OCI-LY1 (cell line): ENCODE measurements around the gene NEB.
"Not testable (repeated sequence)": the region's sequence is repeated elsewhere in the genome, so short reads cannot be mapped to it uniquely, and the experiment has no call there.

Source experiments
- H2AFZ ChIP-seq: fragments of 200-600 bp; sonication (generic), shearing (Covaris generic); 2 replicates; pipeline ENCODE4 v1.6.0; 2014; ENCODE audit warnings: antibody characterized with exemption, mild to moderate bottlenecking, low read length
- H3F3A ChIP-seq: fragments of 200-600 bp; sonication (generic), shearing (Covaris generic); 2 replicates; pipeline ENCODE4 v1.6.0; 2014; ENCODE audit warnings: mild to moderate bottlenecking, antibody characterized with exemption, low read length, moderate library complexity; ENCODE audit not compliant: insufficient read depth
- H3K27ac ChIP-seq: fragments of 200-600 bp; sonication (generic); 2 replicates; pipeline ENCODE4 v1.5.1; 2014; ENCODE audit warnings: low read length, mixed run types, mild to moderate bottlenecking, low read depth; ENCODE audit not compliant: poor library complexity, severe bottlenecking
- H3K27me3 ChIP-seq: fragments of 200-600 bp; sonication (generic); 2 replicates; pipeline ENCODE4 v1.6.0; 2014; ENCODE audit warnings: antibody characterized with exemption, mild to moderate bottlenecking, low read length, moderate library complexity; ENCODE audit not compliant: insufficient read depth
- H3K36me3 ChIP-seq: fragments of 200-600 bp; sonication (generic); 2 replicates; pipeline ENCODE4 v1.6.1; 2014; ENCODE audit warnings: mild to moderate bottlenecking, antibody characterized with exemption, low read length, moderate library complexity, mixed read lengths; ENCODE audit not compliant: insufficient read depth
- H3K4me1 ChIP-seq: fragments of 200-600 bp; sonication (generic); 2 replicates; pipeline ENCODE4 v1.5.1; 2014; ENCODE audit warnings: mild to moderate bottlenecking, low read length, moderate library complexity; ENCODE audit not compliant: insufficient read depth, severe bottlenecking
- H3K4me2 ChIP-seq: fragments of 200-600 bp; sonication (generic), shearing (Covaris generic); 2 replicates; pipeline ENCODE4 v1.6.1; 2014; ENCODE audit warnings: low read length
- H3K4me3 ChIP-seq: fragments of 200-600 bp; sonication (generic); 2 replicates; pipeline ENCODE4 v1.5.1; 2014; ENCODE audit warnings: low read length, low read depth, mild to moderate bottlenecking, mixed read lengths; ENCODE audit not compliant: poor library complexity, severe bottlenecking
- H3K79me2 ChIP-seq: fragments of 200-600 bp; shearing (Covaris generic); 2 replicates; pipeline ENCODE4 v1.6.1; 2016; ENCODE audit warnings: mixed run types, low read length, mixed read lengths; ENCODE audit not compliant: insufficient read depth
- H3K9ac ChIP-seq: fragments of 200-600 bp; sonication (generic), shearing (Covaris generic); 2 replicates; pipeline ENCODE4 v1.6.1; 2014; ENCODE audit warnings: mild to moderate bottlenecking, low read length, mixed read lengths
- H3K9me2 ChIP-seq: fragments of 200-600 bp; sonication (generic), shearing (Covaris generic); 2 replicates; pipeline ENCODE4 v1.6.1; 2014; ENCODE audit warnings: low read depth, mild to moderate bottlenecking, low read length, mixed read lengths
- H3K9me3 ChIP-seq: fragments of 200-600 bp; shearing (Covaris generic); 2 replicates; pipeline ENCODE4 v1.6.1; 2014; ENCODE audit warnings: low read length, mixed read lengths
- H4K20me1 ChIP-seq: fragments of 200-600 bp; sonication (generic), shearing (Covaris generic); 2 replicates; pipeline ENCODE4 v1.6.0; 2016; ENCODE audit warnings: mild to moderate bottlenecking, low read length; ENCODE audit not compliant: insufficient read depth
- EZH2 ChIP-seq: fragments of 200-600 bp; sonication (generic), shearing (Covaris generic); IDR thresholded peaks from 2 replicates; pipeline ENCODE4 v1.8.0; 2017; ENCODE audit warnings: borderline replicate concordance, mixed run types, mild to moderate bottlenecking, antibody characterized with exemption, low read length, moderate library complexity, mixed read lengths
- TF ChIP-seq, protein P1 (sequence below): fragments of 200-600 bp; sonication (generic), shearing (Covaris generic); IDR thresholded peaks from 2 replicates; pipeline ENCODE4 v1.5.1; 2017; ENCODE audit warnings: mild to moderate bottlenecking, antibody characterized with exemption, low read length, moderate library complexity, mixed read lengths

The NEB gene

DNA sequence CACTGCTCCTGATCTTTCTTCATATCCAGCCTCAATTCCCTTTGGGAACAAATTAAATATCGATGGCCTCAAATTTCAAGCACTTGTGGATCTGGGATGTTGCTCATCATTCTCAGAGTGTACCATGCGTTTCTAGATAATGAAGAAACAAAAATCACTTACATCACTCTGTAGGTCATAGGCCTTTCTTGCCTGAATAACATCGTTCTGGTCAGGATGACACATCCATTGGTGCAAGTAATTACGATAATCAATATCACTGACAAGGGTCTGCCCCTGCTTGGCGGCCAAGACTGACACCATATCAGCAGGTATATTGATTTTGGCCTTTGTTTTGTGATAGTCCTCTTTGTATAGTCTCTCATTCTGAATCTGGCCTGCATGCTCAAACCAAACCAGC lies 167.3 kb downstream of the NEB start:
- no peak overlapping the region for H3K4me2 ChIP-seq
- H3K27ac ChIP-seq: no peak overlapping the region
- H2AFZ ChIP-seq: no peak overlapping the region
- no peaks in the 10 kb centered on the region for H3K9me3 ChIP-seq
- H3K27me3 ChIP-seq: no peaks in the 10 kb centered on the region
- no peaks in the 10 kb centered on the region for H3K4me1 ChIP-seq
- H3F3A ChIP-seq: no peaks in the 10 kb centered on the region
- H3K36me3 ChIP-seq: no peaks in the 10 kb centered on the region
- no peaks in the 10 kb centered on the region for H4K20me1 ChIP-seq
- no peaks in the 10 kb centered on the region for H3K9me2 ChIP-seq
- no peak overlapping the region for H3K9ac ChIP-seq
- TF ChIP-seq, protein P1, sequence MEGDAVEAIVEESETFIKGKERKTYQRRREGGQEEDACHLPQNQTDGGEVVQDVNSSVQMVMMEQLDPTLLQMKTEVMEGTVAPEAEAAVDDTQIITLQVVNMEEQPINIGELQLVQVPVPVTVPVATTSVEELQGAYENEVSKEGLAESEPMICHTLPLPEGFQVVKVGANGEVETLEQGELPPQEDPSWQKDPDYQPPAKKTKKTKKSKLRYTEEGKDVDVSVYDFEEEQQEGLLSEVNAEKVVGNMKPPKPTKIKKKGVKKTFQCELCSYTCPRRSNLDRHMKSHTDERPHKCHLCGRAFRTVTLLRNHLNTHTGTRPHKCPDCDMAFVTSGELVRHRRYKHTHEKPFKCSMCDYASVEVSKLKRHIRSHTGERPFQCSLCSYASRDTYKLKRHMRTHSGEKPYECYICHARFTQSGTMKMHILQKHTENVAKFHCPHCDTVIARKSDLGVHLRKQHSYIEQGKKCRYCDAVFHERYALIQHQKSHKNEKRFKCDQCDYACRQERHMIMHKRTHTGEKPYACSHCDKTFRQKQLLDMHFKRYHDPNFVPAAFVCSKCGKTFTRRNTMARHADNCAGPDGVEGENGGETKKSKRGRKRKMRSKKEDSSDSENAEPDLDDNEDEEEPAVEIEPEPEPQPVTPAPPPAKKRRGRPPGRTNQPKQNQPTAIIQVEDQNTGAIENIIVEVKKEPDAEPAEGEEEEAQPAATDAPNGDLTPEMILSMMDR: no peak
- TF ChIP-seq EZH2: no peak
- no peak overlapping the region for H3K4me3 ChIP-seq
- H3K79me2 ChIP-seq: no peaks in the 10 kb centered on the region

DNA sequence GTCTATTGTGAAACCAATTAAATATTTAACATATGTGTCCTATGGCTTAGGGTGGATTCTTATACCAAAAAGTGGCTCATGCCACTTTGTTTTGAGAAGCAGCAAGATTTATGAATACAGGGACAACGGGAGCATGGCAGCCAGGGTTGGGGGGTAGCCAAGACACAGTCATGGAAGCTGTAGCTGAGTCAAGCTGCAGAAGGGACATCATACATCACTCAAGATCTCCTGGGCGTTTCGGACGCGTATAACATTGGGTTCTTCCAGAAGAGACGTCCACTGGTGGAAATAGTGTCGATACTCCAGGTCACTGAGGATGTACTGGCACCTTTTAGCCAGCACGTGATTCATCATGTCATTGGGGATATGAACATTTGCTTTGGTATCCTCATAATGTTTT lies 171.9 kb downstream of the NEB start:
- no peaks in the 10 kb centered on the region for H3K4me1 ChIP-seq
- H3K79me2 ChIP-seq: no peaks in the 10 kb centered on the region
- H4K20me1 ChIP-seq: no peaks in the 10 kb centered on the region

DNA sequence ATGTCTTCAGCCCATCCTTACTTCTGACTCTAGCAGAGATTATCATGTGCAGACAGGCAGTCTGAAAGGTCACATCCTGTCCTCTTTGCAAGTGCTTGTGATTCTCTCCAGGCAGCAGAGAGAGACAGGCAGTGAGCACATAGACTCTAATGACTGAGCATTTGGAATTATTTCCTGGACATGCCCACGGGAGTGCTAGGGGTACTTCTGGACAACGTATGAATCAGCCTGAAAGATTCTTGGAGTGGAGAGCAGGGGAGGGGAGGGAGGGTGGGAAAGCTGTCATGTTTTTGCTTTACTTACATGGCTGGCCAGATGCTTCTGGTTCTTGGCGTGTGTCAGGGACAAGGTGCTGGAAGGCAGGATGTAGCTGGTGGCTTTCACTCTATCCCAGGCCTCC lies 174.0 kb downstream of the NEB start:
- H3K79me2 ChIP-seq: no peaks in the 10 kb centered on the region
- no peak overlapping the region for H2AFZ ChIP-seq
- no peaks in the 10 kb centered on the region for H3K27me3 ChIP-seq
- H3K4me1 ChIP-seq: no peaks in the 10 kb centered on the region
- H3K36me3 ChIP-seq: no peaks in the 10 kb centered on the region
- no peaks in the 10 kb centered on the region for H3F3A ChIP-seq
- H3K4me2 ChIP-seq: no peak overlapping the region
- H3K27ac ChIP-seq: no peak overlapping the region
- TF ChIP-seq, protein P1: no peak
- no peak for TF ChIP-seq EZH2
- H3K4me3 ChIP-seq: no peak overlapping the region
- no peak overlapping the region for H3K9ac ChIP-seq
- no peaks in the 10 kb centered on the region for H4K20me1 ChIP-seq
- no peaks in the 10 kb centered on the region for H3K9me3 ChIP-seq
- no peaks in the 10 kb centered on the region for H3K9me2 ChIP-seq

More for the DNA sequence above, 171.9 kb downstream of the NEB start:
- no peak overlapping the region for H3K4me2 ChIP-seq
- TF ChIP-seq, protein P1: no peak
- TF ChIP-seq EZH2: no peak
- H3K27me3 ChIP-seq: no peaks in the 10 kb centered on the region
- H2AFZ ChIP-seq: no peak overlapping the region
- H3K27ac ChIP-seq: no peak overlapping the region
- H3K9ac ChIP-seq: no peak overlapping the region
- H3K36me3 ChIP-seq: no peaks in the 10 kb centered on the region
- no peaks in the 10 kb centered on the region for H3K9me3 ChIP-seq
- H3F3A ChIP-seq: no peaks in the 10 kb centered on the region
- no peaks in the 10 kb centered on the region for H3K9me2 ChIP-seq
- no peak overlapping the region for H3K4me3 ChIP-seq

DNA sequence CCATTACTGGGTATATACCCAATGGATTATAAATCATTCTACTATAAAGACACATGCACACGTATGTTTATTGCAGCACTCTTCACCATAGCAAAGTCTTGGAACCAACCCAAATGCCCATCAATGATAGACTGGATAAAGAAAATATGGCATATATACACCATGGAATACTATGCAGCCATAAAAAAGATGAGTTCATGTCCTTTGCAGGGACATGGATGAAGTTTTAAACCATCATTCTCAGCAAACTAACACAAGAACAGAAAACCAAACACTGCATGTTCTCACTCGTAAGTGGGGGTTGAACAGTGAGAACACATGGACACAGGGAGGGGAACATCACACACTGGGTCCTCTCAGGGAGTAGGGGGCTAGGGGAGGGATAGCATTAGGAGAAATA lies 174.8 kb downstream of the NEB start:
- H3K4me3 ChIP-seq, H2AFZ ChIP-seq, H3K9me3 ChIP-seq, H3K9ac ChIP-seq, H3K4me1 ChIP-seq, H3K4me2 ChIP-seq, H4K20me1 ChIP-seq, H3K79me2 ChIP-seq, H3K36me3 ChIP-seq, H3K27ac ChIP-seq, H3K27me3 ChIP-seq, H3F3A ChIP-seq, H3K9me2 ChIP-seq: not testable (repeated sequence)

DNA sequence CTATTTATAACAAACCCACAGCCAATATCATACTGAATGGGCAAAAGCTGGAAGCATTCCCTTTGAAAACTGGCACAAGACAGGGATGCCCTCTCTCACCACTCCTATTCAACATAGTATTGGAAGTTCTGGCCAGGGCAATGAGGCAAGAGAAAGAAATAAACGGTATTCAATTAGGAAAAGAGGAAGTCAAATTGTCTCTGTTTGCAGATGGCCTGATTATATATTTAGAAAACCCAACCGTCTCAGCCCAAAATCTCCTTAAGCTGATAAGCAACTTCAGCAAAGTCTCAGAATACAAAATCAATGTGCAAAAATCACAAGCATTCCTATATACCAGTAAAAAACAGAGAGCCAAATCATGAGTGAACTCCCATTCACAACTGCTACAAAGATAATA lies 176.4 kb downstream of the NEB start:
- not testable (repeated sequence) for H3F3A ChIP-seq

More for the DNA sequence above, 176.4 kb downstream of the NEB start:
- H4K20me1 ChIP-seq, H3K4me3 ChIP-seq, H3K9me3 ChIP-seq, H2AFZ ChIP-seq, H3K79me2 ChIP-seq, H3K27me3 ChIP-seq, H3K9ac ChIP-seq, H3K27ac ChIP-seq, H3K4me2 ChIP-seq, H3K36me3 ChIP-seq, H3K4me1 ChIP-seq, H3K9me2 ChIP-seq: not testable (repeated sequence)
